Measurements from ENCODE around the gene DCTN2.

DNA sequence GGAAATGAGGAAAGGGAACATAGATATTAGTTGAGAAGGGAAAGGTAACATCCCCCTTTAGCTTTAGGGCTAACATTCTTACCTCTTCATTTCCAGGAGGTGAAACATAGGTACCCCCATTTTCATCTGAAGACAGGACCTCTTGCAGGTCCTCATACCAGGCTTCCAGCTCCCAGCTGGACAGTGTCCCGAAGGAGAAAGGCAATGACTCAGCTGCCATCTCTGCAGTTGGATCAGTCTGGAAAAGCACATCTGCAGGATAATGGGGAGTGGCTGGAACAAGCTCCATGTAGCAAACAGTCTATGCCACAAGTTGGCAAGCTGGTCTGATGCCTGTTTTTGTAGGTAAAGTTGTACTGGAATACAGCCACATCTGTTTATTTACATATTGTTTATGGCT, 29.8 kb downstream of the DCTN2 start:
- TF ChIP-seq, protein P1, sequence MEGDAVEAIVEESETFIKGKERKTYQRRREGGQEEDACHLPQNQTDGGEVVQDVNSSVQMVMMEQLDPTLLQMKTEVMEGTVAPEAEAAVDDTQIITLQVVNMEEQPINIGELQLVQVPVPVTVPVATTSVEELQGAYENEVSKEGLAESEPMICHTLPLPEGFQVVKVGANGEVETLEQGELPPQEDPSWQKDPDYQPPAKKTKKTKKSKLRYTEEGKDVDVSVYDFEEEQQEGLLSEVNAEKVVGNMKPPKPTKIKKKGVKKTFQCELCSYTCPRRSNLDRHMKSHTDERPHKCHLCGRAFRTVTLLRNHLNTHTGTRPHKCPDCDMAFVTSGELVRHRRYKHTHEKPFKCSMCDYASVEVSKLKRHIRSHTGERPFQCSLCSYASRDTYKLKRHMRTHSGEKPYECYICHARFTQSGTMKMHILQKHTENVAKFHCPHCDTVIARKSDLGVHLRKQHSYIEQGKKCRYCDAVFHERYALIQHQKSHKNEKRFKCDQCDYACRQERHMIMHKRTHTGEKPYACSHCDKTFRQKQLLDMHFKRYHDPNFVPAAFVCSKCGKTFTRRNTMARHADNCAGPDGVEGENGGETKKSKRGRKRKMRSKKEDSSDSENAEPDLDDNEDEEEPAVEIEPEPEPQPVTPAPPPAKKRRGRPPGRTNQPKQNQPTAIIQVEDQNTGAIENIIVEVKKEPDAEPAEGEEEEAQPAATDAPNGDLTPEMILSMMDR (IDR thresholded peaks at IDR 0.05), result no peak
- TF ChIP-seq EZH2 (IDR thresholded peaks at IDR 0.05; ENCODE audit: borderline replicate concordance, insufficient read depth, low read depth, low read length, poor library complexity, severe bottlenecking), result no peak
